ENCODE data around the gene AOPEP.
A peak's percentile ranks its signal among the peaks of the same experiment; 100 is the strongest.

Gene AOPEP

DNA sequence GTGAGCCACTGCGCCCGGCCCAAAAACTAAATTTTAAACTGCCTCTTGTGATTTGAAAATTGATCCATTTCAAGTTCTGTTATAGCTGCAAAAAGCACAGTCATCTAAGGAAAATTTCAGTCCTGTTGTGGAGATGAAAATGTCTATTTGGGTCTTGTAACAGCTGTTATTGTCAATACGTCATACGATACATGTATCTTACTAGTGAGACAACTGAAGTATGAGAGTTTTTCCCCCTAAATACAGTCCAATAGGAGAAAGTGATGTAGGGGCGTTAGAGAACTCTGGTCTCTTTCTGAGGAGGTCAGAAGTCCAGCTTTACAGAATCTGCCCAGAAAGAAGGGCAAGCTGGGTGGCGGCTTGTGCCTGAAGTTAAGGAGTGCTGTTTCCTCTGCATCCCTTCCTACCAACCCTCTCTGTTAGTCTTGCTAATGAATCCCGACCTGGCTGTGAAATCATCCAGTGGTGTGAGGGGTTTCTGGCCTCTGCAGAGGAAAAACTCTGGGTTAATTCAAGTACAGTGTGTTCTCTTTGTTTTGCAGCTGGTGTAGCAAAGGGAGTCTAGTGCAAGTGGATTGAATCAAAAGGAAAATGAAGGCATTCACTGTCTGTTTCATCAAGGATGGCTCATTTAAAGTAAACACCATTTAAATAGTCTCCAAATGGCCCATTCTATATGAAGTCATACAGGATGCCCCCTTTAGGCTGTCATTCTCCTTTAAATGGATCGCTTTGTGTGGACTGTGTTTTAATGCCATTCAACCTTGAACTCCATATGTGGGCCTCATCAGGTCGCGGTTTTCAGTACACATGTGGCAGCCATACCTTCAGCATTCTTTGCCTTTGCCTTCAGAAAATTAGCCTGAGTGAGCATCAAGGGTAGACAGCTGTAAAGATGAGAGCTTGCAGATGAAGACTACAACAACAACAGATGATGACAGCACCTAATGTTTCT, 59.0 kb downstream of the AOPEP start:
- no peak overlapping the region for H3K27ac ChIP-seq
- DNase-seq (ENCODE audit: low read depth, low spot score), result no peak

DNA sequence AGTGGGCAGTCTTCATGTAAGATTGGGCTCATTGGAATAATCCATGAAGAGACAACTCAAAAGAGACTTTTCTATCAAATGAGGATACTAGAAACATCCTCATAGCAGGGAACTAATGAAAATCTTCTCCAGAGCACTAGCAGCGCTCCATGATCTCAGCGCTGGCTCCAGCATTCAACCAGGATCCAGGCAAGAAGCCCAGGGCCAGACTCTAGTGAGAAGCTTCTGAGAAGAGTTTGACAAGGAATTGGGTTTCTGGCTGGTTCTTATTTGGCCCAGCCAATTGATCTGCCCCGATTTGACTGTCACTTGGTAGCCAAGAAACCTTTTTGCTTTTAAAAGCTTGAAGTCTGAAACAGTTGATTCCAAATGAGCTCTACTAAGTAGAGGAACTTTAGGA, 60.1 kb downstream of the AOPEP start:
- no peak overlapping the region for H3K27ac ChIP-seq
- DNase-seq (ENCODE audit: low read depth, low spot score), result no peak

DNA sequence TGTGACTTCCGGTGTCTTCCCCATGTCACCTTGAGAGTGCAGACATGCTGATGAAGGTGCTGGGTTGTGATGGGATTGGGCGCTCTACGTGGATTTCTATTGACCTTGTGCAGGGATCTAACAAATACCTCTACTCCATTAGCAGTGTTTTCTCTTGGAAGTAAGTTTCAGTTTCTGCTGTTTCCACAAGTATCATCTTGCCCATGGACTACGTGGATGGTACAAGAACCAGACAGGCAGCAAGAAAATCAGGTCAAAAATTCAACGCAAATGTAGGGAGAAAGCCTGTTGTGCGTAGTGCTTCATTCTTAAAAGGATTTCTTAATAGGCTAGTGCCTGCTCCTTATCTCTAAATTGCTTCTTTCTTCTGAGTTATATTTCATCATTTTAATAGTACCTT, 60.8 kb downstream of the AOPEP start:
- DNase-seq (ENCODE audit: low read depth, low spot score), result peak; percentile 50
- H3K27ac ChIP-seq, result no peak overlapping the region

DNA sequence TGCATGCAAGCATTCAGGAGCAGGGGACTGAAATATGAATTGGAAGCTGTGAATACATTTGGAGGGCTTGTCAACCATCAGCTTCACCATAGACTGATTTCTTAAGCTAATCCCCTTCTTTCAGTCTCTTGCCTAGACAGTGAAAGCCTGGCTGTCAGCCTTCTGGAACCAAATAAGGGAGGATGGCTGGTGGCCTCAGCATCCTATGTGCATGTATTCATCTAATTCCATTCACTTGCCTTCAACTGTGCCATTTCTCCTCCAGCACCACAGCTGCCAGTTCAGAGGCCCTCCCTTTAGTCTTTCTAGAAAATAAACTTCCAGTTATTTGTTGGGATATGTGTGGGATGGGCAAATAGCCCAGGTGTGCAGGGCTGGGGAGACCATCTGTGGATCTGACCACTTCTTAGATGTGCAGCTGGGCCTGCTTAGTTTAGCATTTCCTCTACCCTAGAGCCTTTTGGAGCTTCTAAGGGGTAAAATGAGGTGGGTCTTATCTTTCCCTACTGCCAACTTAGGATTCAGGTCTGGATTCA, 62.1 kb downstream of the AOPEP start:
- H3K27ac ChIP-seq, result no peak overlapping the region
- DNase-seq (ENCODE audit: low read depth, low spot score), result no peak

DNA sequence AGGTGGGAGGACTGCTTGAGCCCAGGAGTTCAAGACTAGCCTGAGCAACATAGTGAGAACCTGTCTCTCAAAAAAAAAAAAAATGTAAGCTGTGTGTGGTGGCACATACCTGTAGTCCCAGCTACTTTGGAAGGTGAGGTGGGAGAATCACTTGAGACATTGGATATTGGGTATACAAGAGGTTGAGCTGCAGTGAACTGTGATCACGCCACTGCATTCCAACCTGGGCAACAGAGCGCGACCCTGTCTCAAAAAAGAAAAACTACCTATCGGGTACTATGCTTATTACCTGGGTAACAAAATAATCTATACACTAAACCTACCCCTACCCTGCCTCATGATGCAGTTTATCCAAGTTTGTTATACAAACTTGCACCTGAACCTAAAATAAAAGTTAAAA, 64.9 kb downstream of the AOPEP start:
- H3K27ac ChIP-seq, result no peak overlapping the region
- no peak for DNase-seq (ENCODE audit: low read depth, low spot score)

DNA sequence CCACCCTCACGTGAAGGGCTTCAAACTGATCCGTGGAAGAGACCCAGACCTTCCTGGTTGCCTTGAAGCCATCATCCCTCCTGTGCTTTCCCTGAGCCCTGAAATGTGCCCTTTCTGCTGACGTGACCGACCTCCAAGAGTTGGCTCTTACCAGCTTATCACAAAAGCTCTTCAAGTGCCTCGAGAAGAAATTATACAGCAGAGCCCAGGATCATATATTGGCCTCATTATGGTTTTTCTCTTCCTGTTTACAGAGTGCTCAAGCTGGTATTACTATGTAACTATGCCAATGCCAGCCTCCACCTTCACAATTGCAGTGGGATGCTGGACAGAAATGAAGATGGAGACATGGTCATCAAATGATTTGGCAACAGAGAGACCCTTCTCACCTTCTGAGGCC, 66.0 kb downstream of the AOPEP start:
- H3K27ac ChIP-seq, result no peak overlapping the region
- no peak for DNase-seq (ENCODE audit: low read depth, low spot score)

DNA sequence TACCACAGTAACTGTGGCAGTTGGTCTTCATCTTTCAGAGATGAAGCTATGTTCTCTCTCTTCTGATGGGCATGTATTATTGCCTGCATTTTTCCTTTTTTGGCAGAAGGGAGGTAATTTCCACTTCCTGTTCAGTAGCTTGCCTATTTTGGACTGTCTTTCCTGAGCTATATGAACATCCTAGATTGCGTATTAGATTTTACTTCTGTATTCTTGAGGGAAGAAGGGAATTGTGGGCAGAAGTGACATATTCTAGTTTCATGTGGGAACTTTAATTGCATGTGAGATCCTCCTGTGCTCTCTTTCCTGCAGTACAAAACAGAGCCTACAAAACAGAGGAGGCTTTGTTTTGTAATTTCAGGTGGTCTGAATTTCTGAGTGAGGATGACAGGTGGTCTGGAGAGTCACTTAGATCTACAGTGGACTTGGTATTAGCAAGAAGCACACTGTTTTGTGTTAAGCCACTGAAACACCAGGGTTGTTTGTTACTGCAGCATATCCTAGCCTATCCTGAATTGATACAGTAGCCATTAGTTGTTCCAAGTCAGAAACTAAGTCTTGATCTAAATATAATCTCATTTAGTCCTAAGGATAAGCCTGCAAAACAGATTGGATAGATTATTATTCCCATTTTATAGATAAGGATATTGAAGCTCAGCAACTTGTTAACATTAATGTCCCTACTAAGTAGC, 68.1 kb downstream of the AOPEP start:
- H3K27ac ChIP-seq, result no peak overlapping the region
- no peak for DNase-seq (ENCODE audit: low read depth, low spot score)

DNA sequence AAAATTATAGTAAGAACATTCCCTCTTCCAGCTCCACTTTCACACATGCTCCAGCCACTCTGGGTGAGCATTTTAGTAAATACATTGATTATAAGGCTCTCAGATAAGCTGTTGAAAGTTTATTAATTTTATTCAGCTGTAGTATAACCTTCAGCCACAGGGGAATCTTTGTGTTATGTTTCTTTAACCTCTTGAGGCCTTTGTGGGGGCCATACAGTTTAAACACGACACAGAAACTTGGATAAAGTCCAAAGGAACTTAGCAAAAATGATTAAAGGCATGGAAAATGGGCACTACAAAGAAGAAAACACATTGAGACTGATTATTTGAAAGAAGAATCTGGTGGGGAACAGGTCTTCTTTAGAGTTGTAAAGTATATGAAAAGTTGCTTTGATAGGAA, 70.2 kb downstream of the AOPEP start:
- DNase-seq (ENCODE audit: low read depth, low spot score), result no peak
- H3K27ac ChIP-seq, result no peak overlapping the region

DNA sequence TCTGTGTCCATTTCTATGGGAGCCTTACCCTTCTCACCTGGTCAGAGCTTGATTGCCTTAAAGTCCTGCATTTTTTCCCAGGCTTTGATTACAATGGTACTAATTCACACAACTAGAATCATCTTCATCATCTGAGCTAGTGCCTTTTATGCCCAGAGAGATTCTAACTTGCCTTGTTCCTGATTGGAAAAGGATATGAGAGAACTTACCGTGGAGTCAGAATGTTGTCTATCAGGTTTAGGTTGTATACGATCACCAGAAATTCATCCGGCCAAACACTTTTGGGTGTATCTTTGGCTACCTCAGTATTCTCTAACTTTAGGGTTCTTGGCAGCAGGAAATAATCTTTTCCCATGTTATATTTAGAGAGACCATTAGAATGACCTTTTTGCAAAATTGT, 71.7 kb downstream of the AOPEP start:
- peak overlapping the region; percentile 7 for H3K27ac ChIP-seq
- no peak for DNase-seq (ENCODE audit: low read depth, low spot score)

DNA sequence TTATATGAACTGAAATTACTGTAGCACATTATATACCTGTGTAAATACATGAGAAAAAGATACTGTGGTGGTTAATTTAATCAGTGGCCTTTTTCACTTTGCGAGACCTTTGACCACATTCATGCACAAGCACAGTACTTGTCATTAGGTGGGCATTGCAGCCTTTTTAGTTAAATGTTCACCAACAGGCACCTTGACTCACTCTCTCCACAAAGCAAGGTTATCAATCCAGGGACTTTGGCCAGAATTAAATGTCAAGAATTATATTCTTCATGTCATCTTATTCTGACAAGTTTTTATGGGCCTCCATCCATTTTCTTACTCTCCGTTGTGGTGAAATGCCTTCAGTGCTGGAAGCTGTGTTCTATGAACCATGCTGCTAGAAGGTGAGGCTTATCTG, 72.2 kb downstream of the AOPEP start:
- DNase-seq (ENCODE audit: low read depth, low spot score), result no peak
- no peak overlapping the region for H3K27ac ChIP-seq

DNA sequence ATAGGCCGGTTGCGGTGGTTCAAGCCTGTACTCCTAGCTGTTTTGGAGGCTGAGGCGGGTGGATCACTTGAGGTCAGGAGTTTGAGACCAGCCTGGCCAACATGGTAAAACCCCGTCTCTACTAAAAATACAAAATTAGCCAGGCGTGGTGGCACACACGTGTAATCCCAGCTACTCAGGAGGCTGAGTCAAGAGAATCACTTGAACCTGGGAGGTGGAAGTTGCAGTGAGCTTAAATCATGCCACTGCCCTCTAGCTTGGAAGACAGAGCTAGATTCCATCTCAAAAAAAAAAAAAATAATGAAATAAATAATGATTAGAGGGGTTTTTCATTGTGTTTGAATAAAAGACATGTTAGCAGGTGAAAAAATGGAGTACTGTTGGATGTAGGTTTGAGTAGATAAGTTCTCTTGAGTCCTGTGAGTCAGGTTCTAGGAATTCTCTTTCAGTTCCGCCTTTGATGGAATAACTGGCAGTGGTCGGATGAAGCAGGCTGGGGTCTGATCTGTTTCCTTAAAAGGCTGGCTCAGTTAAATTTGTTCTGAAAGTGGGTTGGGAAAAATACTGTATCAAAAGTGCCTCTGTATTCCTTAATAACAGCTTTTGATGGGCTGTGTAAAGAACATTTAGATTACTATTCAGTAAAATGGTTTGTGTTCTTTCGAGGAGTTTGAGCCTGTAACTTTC, 73.2 kb downstream of the AOPEP start:
- peak overlapping the region; percentile 35 for H3K27ac ChIP-seq
- no peak for DNase-seq (ENCODE audit: low read depth, low spot score)

DNA sequence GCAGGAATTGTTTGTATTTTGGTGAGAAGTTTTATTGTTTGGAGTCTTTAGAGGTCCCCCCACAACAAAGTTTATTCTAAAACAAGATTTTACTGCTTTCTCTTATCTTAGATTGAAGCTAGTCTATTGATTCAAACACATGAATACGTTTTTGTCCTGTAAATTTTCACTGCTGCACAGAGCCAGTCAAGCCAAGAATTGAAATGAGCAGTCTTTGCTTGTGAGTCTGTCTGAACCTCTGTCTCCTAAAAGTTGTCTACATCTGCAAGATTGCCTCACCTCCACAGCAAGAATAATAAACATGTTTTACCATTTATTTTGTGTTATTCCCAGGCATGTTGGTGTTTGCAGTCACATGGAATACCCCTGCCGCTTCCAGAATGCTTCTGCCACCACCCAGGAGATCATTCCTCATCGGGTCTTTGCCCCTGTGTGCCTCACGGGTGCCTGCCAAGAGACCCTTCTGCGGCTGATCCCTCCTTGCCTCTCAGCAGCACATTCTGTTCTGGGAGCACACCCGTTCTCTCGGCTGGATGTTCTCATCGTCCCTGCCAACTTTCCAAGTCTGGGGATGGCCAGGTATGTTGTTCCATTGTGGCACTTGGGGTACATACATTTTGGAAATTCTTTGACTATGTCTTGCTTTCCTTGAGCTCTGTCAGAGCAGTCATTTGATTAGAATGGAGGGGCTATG, 74.1 kb downstream of the AOPEP start:
- peak overlapping the region; percentile 35 for H3K27ac ChIP-seq
- DNase-seq (ENCODE audit: low read depth, low spot score), result no peak

DNA sequence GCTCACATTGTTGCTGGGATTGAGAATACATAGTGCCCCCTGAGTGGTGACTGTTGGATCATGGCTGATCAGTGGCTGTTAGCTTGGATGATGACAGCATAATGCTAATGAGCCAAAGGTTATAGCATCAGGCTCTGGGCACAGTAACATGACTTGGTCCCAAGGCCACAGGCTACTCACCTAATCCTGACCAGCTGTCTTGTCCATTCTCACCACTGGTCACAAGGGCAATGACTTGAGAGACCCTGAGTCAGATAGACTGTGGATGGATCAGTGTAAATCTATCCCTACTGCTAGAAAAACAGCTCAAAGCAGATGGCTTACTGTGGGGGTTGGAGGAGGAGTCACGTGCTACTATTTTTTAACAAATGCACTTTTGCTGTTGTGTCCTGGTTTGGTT, 74.7 kb downstream of the AOPEP start:
- DNase-seq (ENCODE audit: low read depth, low spot score), result no peak
- H3K27ac ChIP-seq, result peak overlapping the region; percentile 52

DNA sequence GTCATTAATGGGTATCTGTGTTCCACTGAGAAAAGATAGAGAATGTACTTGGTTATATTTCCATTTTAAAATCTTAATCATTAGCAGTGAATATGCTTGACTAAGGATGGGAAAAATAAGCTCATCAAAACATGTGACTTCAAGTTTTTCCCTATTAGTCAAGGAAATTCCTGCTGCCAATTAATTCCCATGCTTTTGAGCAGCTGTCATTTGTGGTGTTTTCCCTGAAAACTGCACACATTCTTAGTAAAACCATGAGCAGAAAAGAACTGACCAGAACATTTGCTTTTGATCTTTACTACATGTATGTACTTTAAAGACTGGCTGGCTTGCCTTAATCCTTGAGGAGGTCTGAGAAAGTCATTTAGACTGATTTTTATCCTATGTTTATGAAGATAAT, 75.2 kb downstream of the AOPEP start:
- no peak for DNase-seq (ENCODE audit: low read depth, low spot score)

DNA sequence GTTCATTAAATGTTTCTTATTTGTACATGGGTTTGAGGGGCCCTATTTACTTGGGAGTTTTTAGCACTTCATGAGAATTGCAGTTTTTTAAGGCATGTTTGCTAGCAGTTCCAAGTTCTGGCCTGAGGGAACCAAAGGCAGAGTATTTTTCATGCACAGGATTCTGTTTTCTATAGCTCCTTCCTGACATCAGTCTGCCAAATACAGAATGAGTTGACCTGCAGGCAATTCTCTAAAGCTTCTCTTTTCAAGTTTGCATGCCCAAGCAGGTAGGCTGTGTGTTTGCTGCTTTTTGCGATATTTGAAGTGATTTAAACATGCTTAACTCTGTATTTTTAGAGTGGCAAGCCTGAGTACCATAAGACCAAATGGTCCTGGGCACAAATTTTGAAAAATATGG, 75.8 kb downstream of the AOPEP start:
- peak overlapping the region; percentile 52 for H3K27ac ChIP-seq
- DNase-seq (ENCODE audit: low read depth, low spot score), result no peak

More for the DNA sequence above, 75.2 kb downstream of the AOPEP start:
- peak overlapping the region; percentile 52 for H3K27ac ChIP-seq

DNA sequence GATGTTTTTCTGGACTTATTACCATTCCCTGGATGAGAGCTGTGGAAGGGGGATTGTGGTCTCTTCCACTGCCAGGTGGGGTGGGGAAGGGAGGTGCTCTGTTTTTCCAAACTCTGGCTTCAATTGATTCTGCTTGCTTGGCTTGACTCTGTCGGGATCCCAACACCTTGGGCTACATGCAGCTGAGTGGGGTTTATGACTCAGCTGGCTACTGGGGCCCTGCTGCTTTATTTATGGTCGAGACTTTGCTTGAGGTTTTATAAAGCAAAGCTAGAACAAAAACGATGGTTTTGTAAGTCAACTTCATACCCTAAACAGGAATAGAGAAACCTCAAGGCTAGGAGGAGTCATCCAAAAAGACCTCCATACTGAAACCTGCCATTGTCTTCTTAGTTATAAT, 76.3 kb downstream of the AOPEP start:
- no peak for DNase-seq (ENCODE audit: low read depth, low spot score)
- H3K27ac ChIP-seq, result peak overlapping the region; percentile 52

DNA sequence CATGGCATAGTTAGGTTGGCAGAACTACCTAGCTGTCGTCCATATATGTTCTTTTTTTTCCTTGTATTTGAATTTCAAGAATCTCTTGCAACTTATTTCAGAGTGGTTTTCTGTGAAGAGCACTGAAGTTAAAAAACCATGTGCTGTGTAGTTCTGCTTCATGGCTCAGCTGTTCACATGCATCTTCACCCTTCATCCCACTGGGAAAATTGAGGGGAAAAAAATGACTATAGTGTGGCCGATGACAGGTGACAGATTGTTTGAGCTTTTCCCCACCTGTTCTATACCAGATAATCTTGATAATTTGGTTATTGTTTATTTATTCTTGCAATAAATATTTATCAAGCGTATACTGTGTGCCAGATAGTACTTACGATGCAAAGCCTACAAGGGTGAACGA, 77.8 kb downstream of the AOPEP start:
- H3K27ac ChIP-seq, result peak overlapping the region; percentile 90
- no peak for DNase-seq (ENCODE audit: low read depth, low spot score)

DNA sequence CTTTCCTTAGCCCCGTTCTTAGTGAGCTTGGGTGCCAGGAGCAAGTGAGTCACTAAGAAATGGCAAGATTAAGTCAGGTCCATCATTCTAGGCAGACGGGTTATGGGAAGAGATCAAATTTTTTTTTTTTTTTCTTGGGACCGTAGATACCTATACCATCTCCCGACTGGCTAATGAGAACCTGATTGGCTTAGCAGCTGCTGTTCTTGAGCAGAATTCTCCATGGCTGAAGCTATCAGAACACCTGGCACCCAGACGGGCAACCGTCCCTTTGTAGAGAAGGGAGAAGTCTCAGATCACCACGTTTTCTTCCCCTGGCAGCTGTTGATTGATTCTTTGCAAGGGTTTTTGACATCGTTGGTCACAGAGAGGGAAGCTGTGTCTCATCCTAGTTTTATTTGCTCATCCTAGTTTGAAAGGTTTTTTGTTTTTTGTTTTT, 78.6 kb downstream of the AOPEP start:
- no peak for DNase-seq (ENCODE audit: low read depth, low spot score)
- peak overlapping the region; percentile 90 for H3K27ac ChIP-seq

DNA sequence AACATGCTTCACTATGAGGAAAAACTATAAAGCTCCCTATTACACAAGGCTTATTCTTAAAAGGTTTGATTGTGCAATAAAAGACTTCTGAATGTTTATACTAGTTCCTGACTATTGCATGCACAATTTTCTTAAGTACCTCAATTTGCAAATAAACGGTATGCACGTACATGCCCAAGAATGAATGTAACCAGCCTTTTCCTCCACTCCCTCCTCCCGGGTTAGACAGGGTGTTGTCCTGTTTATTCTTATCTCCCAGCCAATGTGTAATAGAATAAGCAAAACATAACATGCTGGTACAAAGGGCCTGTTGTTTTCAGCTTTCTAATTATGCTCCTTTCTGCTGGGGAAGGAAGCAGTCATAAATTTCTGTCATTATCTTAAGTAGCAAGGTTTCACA, 79.1 kb downstream of the AOPEP start:
- H3K27ac ChIP-seq, result peak overlapping the region; percentile 90
- DNase-seq (ENCODE audit: low read depth, low spot score), result peak; percentile 99

DNA sequence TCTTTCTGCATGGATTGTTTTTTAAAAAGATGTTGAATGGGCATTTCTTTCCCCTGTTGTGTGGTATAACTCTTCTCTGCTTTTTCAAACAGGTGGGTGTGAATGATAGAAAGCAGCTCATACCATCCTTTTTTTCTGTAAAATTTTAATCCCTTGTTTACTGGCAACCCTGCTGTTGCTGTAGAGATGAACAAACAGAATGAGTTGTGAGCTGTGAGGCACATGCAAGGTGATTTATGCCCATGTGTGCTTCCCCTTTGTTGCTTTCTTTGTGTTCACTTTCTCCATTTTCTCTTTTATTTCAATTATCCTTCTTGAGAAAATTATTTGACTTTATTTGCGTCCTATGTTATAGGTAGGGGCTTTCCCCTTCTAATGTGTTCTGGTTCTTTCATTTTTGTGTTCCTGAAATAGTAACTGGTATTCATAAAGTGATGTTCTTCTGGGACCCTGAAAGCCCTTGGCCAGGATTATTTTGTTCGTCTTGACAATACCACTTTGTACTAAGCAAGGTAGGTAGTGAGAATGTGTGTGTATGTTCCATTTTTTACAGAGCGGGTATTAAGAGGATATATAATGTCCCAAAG, 79.9 kb downstream of the AOPEP start:
- DNase-seq (ENCODE audit: low read depth, low spot score), result peak; percentile 80
- peak overlapping the region; percentile 90 for H3K27ac ChIP-seq
